Colonic mucosa (tissue), 4 donors: ENCODE results near the gene BSG. TPM values are rescaled to one million over a fixed set of nuclear protein-coding genes. Genes with fewer than 3 reads are reported as not detected.

Source experiments
- DNase-seq: peaks from one replicate; pipeline ENCODE4 v3.0.0-alpha.2; 2020
- H3K27ac ChIP-seq: fragments of 200-600 bp; one replicate; pipeline ENCODE4 v1.8.0; 2021
- H3K27me3 ChIP-seq: fragments of 200-600 bp; one replicate; pipeline ENCODE4 v1.8.0; 2021
- H3K36me3 ChIP-seq: fragments of 200-600 bp; one replicate; pipeline ENCODE4 v1.8.0; 2021
- H3K4me1 ChIP-seq: fragments of 200-600 bp; one replicate; pipeline ENCODE4 v1.8.0; 2021; ENCODE audit warnings: mild to moderate bottlenecking
- H3K4me3 ChIP-seq: fragments of 200-600 bp; one replicate; pipeline ENCODE4 v1.8.0; 2021
- H3K9ac ChIP-seq, 2 donors: one replicate each; pipeline ENCODE4 v1.7.0; 2013; ENCODE audit warnings: control low read depth in 2 of 2, low read depth in 2 of 2, low read length in 2 of 2
- H3K9me3 ChIP-seq: fragments of 200-600 bp; one replicate; pipeline ENCODE4 v1.8.0; 2021
- intact Hi-C: fragments of 100-400 bp; cut with DNase I; formaldehyde crosslinking; loops from one replicate; pipeline ENCODE4 v1.14.1; 2022
- total RNA-seq, 2 donors: library from RNA; stranded (reverse); fragmentation: NEBNext Ultra II Directional in 1 of 2; extraction: Animal tissue kit (Norgen Biotek cat#: 25700) in 1 of 2; gene quantifications; one replicate each; pipeline ENCODE4 v1.2.1, GENCODE V29; 2021
- TF ChIP-seq, protein P1 (sequence below): fragments of 200-600 bp; IDR thresholded peaks from one replicate; pipeline ENCODE4 v1.8.0; 2022; ENCODE audit warnings: antibody characterized with exemption, mild to moderate bottlenecking
- donor health status: healthy.
- donor health status: DM: no; HTN: no; CAD: no.
- donor health status: DM: no; HTN: no; CAD: no.

Gene BSG
- total RNA-seq, 2 donors from 2014 or later = 920 to 1,084 TPM

- TF ChIP-seq, protein P1, sequence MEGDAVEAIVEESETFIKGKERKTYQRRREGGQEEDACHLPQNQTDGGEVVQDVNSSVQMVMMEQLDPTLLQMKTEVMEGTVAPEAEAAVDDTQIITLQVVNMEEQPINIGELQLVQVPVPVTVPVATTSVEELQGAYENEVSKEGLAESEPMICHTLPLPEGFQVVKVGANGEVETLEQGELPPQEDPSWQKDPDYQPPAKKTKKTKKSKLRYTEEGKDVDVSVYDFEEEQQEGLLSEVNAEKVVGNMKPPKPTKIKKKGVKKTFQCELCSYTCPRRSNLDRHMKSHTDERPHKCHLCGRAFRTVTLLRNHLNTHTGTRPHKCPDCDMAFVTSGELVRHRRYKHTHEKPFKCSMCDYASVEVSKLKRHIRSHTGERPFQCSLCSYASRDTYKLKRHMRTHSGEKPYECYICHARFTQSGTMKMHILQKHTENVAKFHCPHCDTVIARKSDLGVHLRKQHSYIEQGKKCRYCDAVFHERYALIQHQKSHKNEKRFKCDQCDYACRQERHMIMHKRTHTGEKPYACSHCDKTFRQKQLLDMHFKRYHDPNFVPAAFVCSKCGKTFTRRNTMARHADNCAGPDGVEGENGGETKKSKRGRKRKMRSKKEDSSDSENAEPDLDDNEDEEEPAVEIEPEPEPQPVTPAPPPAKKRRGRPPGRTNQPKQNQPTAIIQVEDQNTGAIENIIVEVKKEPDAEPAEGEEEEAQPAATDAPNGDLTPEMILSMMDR = no peak
Observed at GRCh38 chr19:611481-611868, 39.1 kb downstream of the BSG start.

DNA sequence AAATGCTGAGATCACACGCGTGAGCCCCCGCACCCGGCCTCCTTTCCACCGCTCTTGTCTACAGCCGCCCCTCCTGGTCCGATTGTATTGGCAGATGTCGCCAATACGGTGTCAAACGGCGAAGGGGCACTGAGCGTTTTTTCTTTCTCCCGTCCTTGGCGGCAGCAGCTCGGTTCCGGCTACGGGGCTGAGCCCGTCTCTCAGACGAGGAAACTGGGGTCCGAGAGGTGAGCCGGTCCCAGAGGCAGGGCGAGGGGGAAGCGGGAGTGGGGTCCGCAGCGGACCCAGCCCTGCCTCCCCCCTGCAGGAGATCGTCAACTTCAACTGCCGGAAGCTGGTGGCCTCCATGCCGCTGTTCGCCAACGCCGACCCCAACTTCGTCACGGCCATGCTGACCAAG is 40.5 kb downstream of the BSG start:
- Histone ChIP-seq H3K9me3 (no peaks in the 10 kb centered on the region), H3K36me3 (no peaks in the 10 kb centered on the region), H3K4me1 (no peaks in the 10 kb centered on the region), H3K27me3 (peaks cover 28% of the 10 kb centered on the region), H3K9ac (no peak overlapping the region), H3K4me3 (no peak overlapping the region), H3K27ac (no peak overlapping the region)
- intact Hi-C loops = no loop called here
- TF ChIP-seq, protein P1 = no peak
- no peak for DNase-seq

More at GRCh38 chr19:611481-611868, 39.1 kb downstream of the BSG start:
- Histone ChIP-seq H3K27ac (no peak overlapping the region), H3K9me3 (no peaks in the 10 kb centered on the region), H3K9ac (no peak overlapping the region), H3K36me3 (no peaks in the 10 kb centered on the region), H3K4me3 (no peak overlapping the region), H3K27me3 (peaks cover 28% of the 10 kb centered on the region), H3K4me1 (no peaks in the 10 kb centered on the region)
- intact Hi-C loops = no loop called here
- DNase-seq = no peak

DNA sequence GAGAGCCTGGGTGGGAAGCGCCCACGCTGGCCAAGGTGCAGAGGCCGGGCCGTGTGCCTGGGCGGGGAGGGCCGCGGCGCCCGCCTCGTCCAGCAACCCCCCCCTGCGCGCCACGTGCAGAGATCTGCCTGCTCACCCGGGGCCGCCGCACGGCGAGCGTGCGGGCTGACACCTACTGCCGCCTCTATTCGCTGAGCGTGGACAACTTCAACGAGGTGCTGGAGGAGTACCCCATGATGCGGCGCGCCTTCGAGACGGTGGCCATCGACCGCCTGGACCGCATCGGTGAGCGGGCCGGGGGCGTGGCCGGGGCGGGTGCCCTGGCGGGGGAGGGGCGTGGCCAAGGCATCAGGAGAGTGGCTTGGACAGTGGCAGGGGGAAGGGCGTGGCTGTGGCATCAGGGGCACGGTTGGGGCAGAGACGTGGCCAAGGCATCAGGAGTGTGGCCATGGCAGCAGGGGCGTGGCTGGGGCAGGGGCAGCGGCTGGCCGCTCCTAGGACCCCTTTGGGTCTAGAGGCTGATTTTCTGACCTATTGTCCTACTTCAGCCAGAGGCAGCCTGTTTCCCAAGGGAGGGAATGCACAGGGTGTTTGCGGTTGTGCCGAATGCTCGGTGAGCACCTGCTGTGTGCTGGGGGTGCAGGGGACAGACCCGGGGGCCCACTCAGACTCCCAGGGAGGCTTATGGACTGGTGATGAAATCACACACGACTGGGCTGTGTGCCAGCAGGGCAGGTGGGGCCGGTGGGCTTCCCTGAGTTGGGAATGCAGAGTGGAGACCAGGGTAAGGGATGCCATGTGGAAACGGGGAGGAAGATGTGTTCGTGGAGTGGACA is 41.6 kb downstream of the BSG start:
- no peak overlapping the region for H3K4me3 ChIP-seq
- H3K27ac ChIP-seq = no peak overlapping the region
- intact Hi-C loops = no loop called here
- TF ChIP-seq, protein P1 = no peak
- DNase-seq = no peak
- H3K9ac ChIP-seq = no peak overlapping the region
- H3K9me3 ChIP-seq = no peaks in the 10 kb centered on the region
- no peaks in the 10 kb centered on the region for H3K4me1 ChIP-seq
- peaks cover 28% of the 10 kb centered on the region for H3K27me3 ChIP-seq
- no peaks in the 10 kb centered on the region for H3K36me3 ChIP-seq

GRCh38 chr19:615619-616018 is 43.2 kb downstream of the BSG start:
- Histone ChIP-seq H3K27me3 (peaks cover 14% of the 10 kb centered on the region), H3K27ac (no peak overlapping the region), H3K4me1 (no peaks in the 10 kb centered on the region), H3K36me3 (peaks cover 5% of the 10 kb centered on the region), H3K4me3 (no peak overlapping the region), H3K9ac (no peak overlapping the region), H3K9me3 (no peaks in the 10 kb centered on the region)
- no peak for DNase-seq
- intact Hi-C loops = no loop called here
- TF ChIP-seq, protein P1 = no peak

- Histone ChIP-seq H3K27ac (no peak overlapping the region), H3K4me3 (no peak overlapping the region), H3K4me1 (no peaks in the 10 kb centered on the region), H3K27me3 (peaks cover 9% of the 10 kb centered on the region), H3K9ac (no peak overlapping the region), H3K9me3 (no peaks in the 10 kb centered on the region), H3K36me3 (peaks cover 5% of the 10 kb centered on the region)
- DNase-seq = no peak
- intact Hi-C loops = no loop called here
- TF ChIP-seq, protein P1 = no peak
Observed at GRCh38 chr19:616062-616700, 43.8 kb downstream of the BSG start.
